LNCaP clone FGC (cell line): Measurements from ENCODE around the gene BCAS3.

ENCODE experiments used
- DNase-seq: peaks from one replicate; pipeline ENCODE4 v3.0.0-alpha.2; 2011; ENCODE audit warnings: low read depth
- H3K4me3 ChIP-seq: 2 replicates; pipeline ENCODE4 v1.5.1; 2011; ENCODE audit warnings: mild to moderate bottlenecking, low read depth, low read length, control low read depth
- CTCF ChIP-seq: IDR thresholded peaks from 2 replicates; pipeline ENCODE4 v1.5.1; 2012; ENCODE audit warnings: mild to moderate bottlenecking; ENCODE audit not compliant: control insufficient read depth, insufficient read depth; ENCODE audit errors: extremely low read depth

Gene BCAS3

GRCh38 chr17:61325382-61326073 lies 647.9 kb downstream of the BCAS3 start:
- H3K4me3 ChIP-seq, result no peak overlapping the region
- DNase-seq, result no peak
- no peak for TF ChIP-seq CTCF

- no peak overlapping the region for H3K4me3 ChIP-seq
- TF ChIP-seq CTCF, result no peak
- DNase-seq, result no peak
Measured at GRCh38 chr17:61326330-61326729, 648.7 kb downstream of the BCAS3 start.

GRCh38 chr17:61328351-61328750 lies 650.7 kb downstream of the BCAS3 start:
- TF ChIP-seq CTCF, result no peak
- DNase-seq, result no peak

GRCh38 chr17:61330174-61331150 lies 652.8 kb downstream of the BCAS3 start:
- no peak for DNase-seq
- TF ChIP-seq CTCF, result no peak
- no peak overlapping the region for H3K4me3 ChIP-seq

More at GRCh38 chr17:61328351-61328750, 650.7 kb downstream of the BCAS3 start:
- no peak overlapping the region for H3K4me3 ChIP-seq

GRCh38 chr17:61331178-61331577 lies 653.5 kb downstream of the BCAS3 start:
- TF ChIP-seq CTCF, result no peak
- no peak overlapping the region for H3K4me3 ChIP-seq
- DNase-seq, result no peak

- no peak overlapping the region for H3K4me3 ChIP-seq
- TF ChIP-seq CTCF, result no peak
- DNase-seq, result no peak
Measured at GRCh38 chr17:61331886-61332285, 654.2 kb downstream of the BCAS3 start.

- no peak overlapping the region for H3K4me3 ChIP-seq
- TF ChIP-seq CTCF, result no peak
- no peak for DNase-seq
Measured at GRCh38 chr17:61333136-61333535, 655.5 kb downstream of the BCAS3 start.
